ENCODE results near the gene ZNF549. TPM values are rescaled to one million over a fixed set of nuclear protein-coding genes. Genes with fewer than 3 reads are reported as not detected.
A peak's percentile ranks its signal among the peaks of the same experiment; 100 is the strongest.

ZNF549 gene
- total RNA-seq, 1 experiment from 2014 or later = 5.9 TPM

- DNase-seq (ENCODE audit: low read depth) = peak; percentile 48
These were observed 39.5 kb downstream of the ZNF549 start for GRCh38 chr19:57566396-57567265.

- no peak for DNase-seq (ENCODE audit: low read depth)
These were observed 43.6 kb downstream of the ZNF549 start for GRCh38 chr19:57570707-57571106.

- DNase-seq (ENCODE audit: low read depth) = no peak
These were observed 45.3 kb downstream of the ZNF549 start for GRCh38 chr19:57572415-57572947.

- DNase-seq (ENCODE audit: low read depth) = no peak
These were observed 49.5 kb downstream of the ZNF549 start for GRCh38 chr19:57576661-57577060.

GRCh38 chr19:57578487-57579205, 51.5 kb downstream of the ZNF549 start, which contains the start of gene ZNF416:
Gene ZNF416, minus strand, starts transcription at chr19:57578911. Its CDS starts 207 bp downstream, at chr19:57578704.
- DNase-seq (ENCODE audit: low read depth) = peak; percentile 98

- no peak for DNase-seq (ENCODE audit: low read depth)
These were observed 56.0 kb downstream of the ZNF549 start for GRCh38 chr19:57583104-57583520.

- DNase-seq (ENCODE audit: low read depth) = peak; percentile 81
These were observed 56.6 kb downstream of the ZNF549 start, which contains the start of gene ZIK1 for GRCh38 chr19:57583521-57584416. Gene ZIK1, plus strand, starts transcription at chr19:57584145. Its CDS starts 212 bp downstream, at chr19:57584357.

GRCh38 chr19:57587529-57587928, 60.4 kb downstream of the ZNF549 start:
- peak; percentile 90 for DNase-seq (ENCODE audit: low read depth)

- DNase-seq (ENCODE audit: low read depth) = no peak
These were observed 72.2 kb downstream of the ZNF549 start for GRCh38 chr19:57599377-57599760.

- DNase-seq (ENCODE audit: low read depth) = peak; percentile 91
These were observed 72.7 kb downstream of the ZNF549 start, which contains the start of gene ZNF530 for GRCh38 chr19:57599761-57600383. Gene ZNF530, plus strand, starts transcription at chr19:57599885. Its CDS starts 4,461 bp downstream, at chr19:57604346.

- no peak for DNase-seq (ENCODE audit: low read depth)
These were observed 79.8 kb downstream of the ZNF549 start for GRCh38 chr19:57606931-57607330.

Other genes starting within 250 kb of the ZNF549 start
- gene ZNF460, start 246.9 kb upstream of the ZNF549 start, total RNA-seq (2014; rRNA removed) = 25.8 and 29.9 TPM in 2 replicates
- 6.5 and 7.1 TPM in 2 replicates for gene ZNF543, start 206.9 kb upstream of the ZNF549 start, total RNA-seq (2014; rRNA removed)
- gene ZNF304, start 176.1 kb upstream of the ZNF549 start, total RNA-seq (2014; rRNA removed) = 7.4 and 8.3 TPM in 2 replicates
- 20.6 and 21.4 TPM in 2 replicates for gene TRAPPC2B, start 163.8 kb upstream of the ZNF549 start, total RNA-seq (2014; rRNA removed)
- gene ZNF547, start 163.8 kb upstream of the ZNF549 start, total RNA-seq (2014; rRNA removed) = 3.5 and 5.2 TPM in 2 replicates
- 12.6 and 14.5 TPM in 2 replicates for gene ZNF548, start 137.5 kb upstream of the ZNF549 start, total RNA-seq (2014; rRNA removed)
- gene ZNF17, start 116.2 kb upstream of the ZNF549 start, total RNA-seq (2014; rRNA removed) = 4.6 and 7.0 TPM in 2 replicates
- 8.8 TPM in 2 replicates for gene ZNF749, start 92.0 kb upstream of the ZNF549 start, total RNA-seq (2014; rRNA removed)
- gene VN1R1, start 70.2 kb upstream of the ZNF549 start, total RNA-seq (2014; rRNA removed) = 0.13 and 0.98 TPM in 2 replicates
- gene ZNF772, start 49.8 kb upstream of the ZNF549 start, total RNA-seq (2014; rRNA removed) = 11.1 and 17.9 TPM in 2 replicates
- gene ZNF419, start 39.6 kb upstream of the ZNF549 start, total RNA-seq (2014; rRNA removed) = 9.2 and 26.0 TPM in 2 replicates
- gene ZNF773, start 27.4 kb upstream of the ZNF549 start, total RNA-seq (2014; rRNA removed) = 6.3 and 11.3 TPM in 2 replicates
- 7.6 and 9.1 TPM in 2 replicates for gene ZNF550, start 32.5 kb downstream of the ZNF549 start, total RNA-seq (2014; rRNA removed)
- 5.4 and 6.9 TPM in 2 replicates for gene ZNF416, start 51.6 kb downstream of the ZNF549 start, total RNA-seq (2014; rRNA removed)
- gene ZIK1, start 56.8 kb downstream of the ZNF549 start, total RNA-seq (2014; rRNA removed) = 5.1 and 5.4 TPM in 2 replicates
- gene ZNF530, start 72.5 kb downstream of the ZNF549 start, total RNA-seq (2014; rRNA removed) = 11.1 and 16.2 TPM in 2 replicates
- 22.3 and 22.9 TPM in 2 replicates for gene ZNF134, start 86.9 kb downstream of the ZNF549 start, total RNA-seq (2014; rRNA removed)
- 11.4 and 12.1 TPM in 2 replicates for gene ZNF211, start 105.8 kb downstream of the ZNF549 start, total RNA-seq (2014; rRNA removed)
- 0.11 TPM in 1 of 2 replicates, not detected in the other for gene ZSCAN4, start 141.6 kb downstream of the ZNF549 start, total RNA-seq (2014; rRNA removed)
- 8.9 and 12.3 TPM in 2 replicates for gene ZNF551, start 154.6 kb downstream of the ZNF549 start, total RNA-seq (2014; rRNA removed)
- gene ZNF154, start 181.8 kb downstream of the ZNF549 start, total RNA-seq (2014; rRNA removed) = 0.96 and 1.1 TPM in 2 replicates
- 4.2 TPM in 2 replicates for gene ZNF671, start 200.3 kb downstream of the ZNF549 start, total RNA-seq (2014; rRNA removed)
- 8.3 and 12.4 TPM in 2 replicates for gene ZNF776, start 219.5 kb downstream of the ZNF549 start, total RNA-seq (2014; rRNA removed)
- gene ZNF586, start 242.3 kb downstream of the ZNF549 start, total RNA-seq (2014; rRNA removed) = 9.6 and 12.2 TPM in 2 replicates